ENCODE data around the gene TTLL13.
A peak's percentile ranks its signal among the peaks of the same experiment; 100 is the strongest.
"Not testable (repeated sequence)": the region's sequence is repeated elsewhere in the genome, so short reads cannot be mapped to it uniquely, and the experiment has no call there.

Gene TTLL13

DNA sequence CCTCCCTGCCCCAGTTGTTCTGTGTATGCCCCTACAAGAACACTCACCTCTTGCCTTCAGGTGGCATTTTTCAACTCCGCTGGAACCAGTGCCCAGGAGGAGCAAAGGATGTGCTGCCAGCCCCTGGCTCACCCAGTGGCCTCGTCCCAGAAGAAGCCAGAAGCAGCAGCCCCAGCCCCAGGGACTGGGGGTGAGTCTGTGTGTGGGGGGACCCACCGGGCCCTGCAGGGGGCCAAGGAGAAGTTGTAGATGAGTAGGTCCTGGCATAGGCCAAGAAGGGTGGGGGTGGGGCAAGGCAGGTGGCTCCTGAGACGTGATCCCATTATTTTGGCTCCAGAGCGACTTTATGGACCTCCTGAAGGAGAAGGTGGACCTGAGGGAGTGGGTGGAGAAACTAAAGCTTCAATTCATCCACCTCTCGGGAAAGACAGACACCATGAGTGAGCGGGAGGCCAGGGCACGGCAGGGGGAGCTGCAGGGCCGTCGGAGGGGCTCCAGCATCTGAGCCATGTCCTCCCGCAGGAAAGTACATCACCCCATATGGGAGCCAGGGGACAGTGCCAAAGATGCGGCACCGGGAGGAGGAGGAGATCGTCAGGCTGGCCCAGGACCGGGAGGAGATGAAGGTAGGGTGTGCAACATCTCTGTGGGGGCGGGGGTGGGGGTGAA is 45.4 kb downstream of the TTLL13 start:
- DNase-seq (ENCODE audit: low spot score), result no peak
- in situ Hi-C loops (cut with MboI; ENCODE audit: low sequenced_read_pairs, unreplicated experiment), result no loop called here
- TF ChIP-seq, protein P1, sequence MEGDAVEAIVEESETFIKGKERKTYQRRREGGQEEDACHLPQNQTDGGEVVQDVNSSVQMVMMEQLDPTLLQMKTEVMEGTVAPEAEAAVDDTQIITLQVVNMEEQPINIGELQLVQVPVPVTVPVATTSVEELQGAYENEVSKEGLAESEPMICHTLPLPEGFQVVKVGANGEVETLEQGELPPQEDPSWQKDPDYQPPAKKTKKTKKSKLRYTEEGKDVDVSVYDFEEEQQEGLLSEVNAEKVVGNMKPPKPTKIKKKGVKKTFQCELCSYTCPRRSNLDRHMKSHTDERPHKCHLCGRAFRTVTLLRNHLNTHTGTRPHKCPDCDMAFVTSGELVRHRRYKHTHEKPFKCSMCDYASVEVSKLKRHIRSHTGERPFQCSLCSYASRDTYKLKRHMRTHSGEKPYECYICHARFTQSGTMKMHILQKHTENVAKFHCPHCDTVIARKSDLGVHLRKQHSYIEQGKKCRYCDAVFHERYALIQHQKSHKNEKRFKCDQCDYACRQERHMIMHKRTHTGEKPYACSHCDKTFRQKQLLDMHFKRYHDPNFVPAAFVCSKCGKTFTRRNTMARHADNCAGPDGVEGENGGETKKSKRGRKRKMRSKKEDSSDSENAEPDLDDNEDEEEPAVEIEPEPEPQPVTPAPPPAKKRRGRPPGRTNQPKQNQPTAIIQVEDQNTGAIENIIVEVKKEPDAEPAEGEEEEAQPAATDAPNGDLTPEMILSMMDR (IDR thresholded peaks at IDR 0.05; ENCODE audit: borderline replicate concordance, control extremely low read depth, extremely low read depth, insufficient read depth, missing control alignments), result no peak

DNA sequence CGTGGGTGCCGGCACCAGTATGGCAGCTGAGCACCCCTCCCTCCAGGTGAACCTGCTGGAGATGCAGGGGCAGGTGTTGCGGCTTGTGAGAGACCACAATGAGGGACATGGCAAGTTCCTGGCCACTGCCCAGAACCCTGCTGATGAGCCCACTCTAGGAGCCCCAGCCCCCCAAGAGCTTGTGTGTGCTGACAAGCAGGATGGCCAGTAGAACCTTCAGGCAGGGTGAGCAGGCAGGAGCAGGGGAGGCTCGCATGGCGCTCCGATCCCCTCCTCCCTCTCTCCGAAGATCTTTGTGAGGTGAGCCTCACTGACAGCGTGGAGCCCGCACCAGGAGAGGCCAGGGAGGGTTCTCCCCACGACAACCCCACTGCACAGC is 45.9 kb downstream of the TTLL13 start:
- in situ Hi-C loops (cut with MboI; ENCODE audit: low sequenced_read_pairs, unreplicated experiment), result no loop called here
- DNase-seq (ENCODE audit: low spot score), result no peak
- TF ChIP-seq, protein P1 (IDR thresholded peaks at IDR 0.05; ENCODE audit: borderline replicate concordance, control extremely low read depth, extremely low read depth, insufficient read depth, missing control alignments), result no peak

DNA sequence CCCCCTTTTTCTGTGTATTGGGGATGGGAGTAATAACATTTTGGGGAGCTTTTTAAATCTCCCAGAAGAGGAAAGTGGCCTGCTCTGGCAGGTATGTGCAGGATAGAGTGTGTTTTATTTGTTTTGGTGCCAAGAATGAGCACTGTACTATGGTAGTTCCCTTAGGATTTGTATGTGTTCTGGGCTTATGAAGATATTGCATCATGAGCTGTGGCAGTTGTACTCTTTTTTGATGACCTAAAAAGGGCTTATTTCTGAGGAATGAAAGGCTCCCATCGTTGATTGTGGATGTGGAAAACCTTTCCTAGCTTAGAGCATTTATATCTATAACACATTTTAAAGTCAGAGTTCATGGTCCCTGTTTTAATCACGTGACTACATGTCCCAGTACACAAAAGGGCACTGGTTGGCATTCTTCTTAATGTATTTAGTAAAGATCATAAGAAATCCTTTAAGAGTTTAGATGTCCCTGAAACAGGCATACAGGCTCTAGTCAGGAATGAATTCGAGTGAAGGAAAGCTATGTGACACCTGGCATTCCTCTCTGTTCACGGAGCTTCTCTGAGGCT is 47.0 kb downstream of the TTLL13 start:
- DNase-seq (ENCODE audit: low spot score); in situ Hi-C loops (cut with MboI; ENCODE audit: low sequenced_read_pairs, unreplicated experiment): not testable (repeated sequence)

DNA sequence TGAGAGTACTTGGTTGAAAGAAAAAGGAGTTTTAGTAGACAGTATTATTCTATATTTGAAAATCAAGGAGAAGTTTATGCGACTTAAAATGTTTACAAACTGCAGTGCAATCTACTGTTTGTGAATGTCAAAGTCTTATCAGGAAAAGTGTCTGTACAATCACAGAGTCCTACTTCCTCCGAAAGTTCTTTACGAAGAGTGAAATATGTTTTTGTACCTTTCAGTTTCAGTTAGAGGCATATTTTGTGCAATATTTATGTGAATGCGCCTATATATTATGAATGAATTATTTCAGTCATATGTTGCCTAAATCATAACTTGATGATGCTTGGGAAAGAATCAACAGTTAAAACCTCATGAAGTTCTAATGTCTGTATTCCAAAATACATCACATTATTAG is 47.7 kb downstream of the TTLL13 start:
- in situ Hi-C loops (cut with MboI; ENCODE audit: low sequenced_read_pairs, unreplicated experiment), result no loop called here
- TF ChIP-seq, protein P1 (IDR thresholded peaks at IDR 0.05; ENCODE audit: borderline replicate concordance, control extremely low read depth, extremely low read depth, insufficient read depth, missing control alignments), result no peak
- DNase-seq (ENCODE audit: low spot score), result no peak

DNA sequence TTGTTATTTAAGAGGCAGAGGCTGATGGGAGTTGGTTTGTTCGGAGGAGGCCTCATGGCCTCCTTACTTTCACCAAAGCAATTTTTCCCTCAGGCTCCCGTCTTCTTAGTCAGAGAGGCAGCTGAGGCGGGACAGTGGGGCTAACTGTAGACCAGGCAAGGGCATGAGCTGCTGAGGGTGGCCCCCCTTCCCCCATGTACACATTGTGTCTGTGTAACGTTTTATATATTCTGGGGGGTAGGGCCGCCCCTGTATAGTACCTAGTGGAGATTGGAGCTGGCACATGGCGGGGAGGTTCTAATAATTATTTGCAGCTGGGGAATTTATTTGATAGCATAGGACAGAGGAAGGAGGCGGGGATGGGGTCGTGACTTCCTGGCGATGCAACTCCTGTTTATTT is 51.2 kb downstream of the TTLL13 start:
- no peak for DNase-seq (ENCODE audit: low spot score)
- in situ Hi-C loops (cut with MboI; ENCODE audit: low sequenced_read_pairs, unreplicated experiment), result loop anchor here (25.0 kb wide), 1 partner anchor 587 kb away; the partner anchor contains the start of gene FES
- TF ChIP-seq, protein P1 (IDR thresholded peaks at IDR 0.05; ENCODE audit: borderline replicate concordance, control extremely low read depth, extremely low read depth, insufficient read depth, missing control alignments), result no peak

DNA sequence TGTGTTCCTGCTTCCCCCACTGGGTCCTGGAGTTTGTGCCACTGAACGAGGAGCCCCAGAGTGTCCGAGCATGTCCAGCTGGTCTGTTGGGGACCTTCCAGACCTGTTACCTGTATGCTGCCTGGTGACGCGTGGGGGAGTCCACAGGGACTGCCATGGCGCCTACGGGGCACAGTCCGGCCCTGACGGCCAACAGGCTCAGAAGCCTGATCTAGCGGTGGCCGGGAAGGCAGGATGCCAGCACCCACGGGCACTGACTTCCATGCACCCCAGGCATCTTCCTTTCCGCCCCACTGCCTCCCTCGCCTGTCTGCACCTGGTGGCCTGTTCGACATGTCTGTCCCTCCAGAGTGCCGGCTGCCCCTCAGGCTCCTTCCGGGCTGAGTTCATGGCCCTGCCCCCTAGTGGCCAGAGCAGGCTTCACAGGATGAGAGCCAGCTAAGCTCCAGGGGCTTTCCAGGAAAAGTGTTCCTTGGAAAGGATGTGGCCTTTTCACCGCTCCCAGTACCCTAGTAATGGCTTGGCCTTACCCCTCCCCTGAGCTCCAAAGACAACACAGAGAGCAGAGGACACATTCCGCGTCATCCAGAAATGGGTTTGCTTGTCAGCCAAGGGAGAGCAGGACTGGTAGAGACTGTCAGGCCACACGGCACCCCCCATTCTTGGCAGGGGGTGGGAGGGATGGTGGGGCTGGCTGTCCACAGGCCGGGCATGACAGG is 51.8 kb downstream of the TTLL13 start:
- DNase-seq (ENCODE audit: low spot score), result peak; percentile 62
- TF ChIP-seq, protein P1 (IDR thresholded peaks at IDR 0.05; ENCODE audit: borderline replicate concordance, control extremely low read depth, extremely low read depth, insufficient read depth, missing control alignments), result peak; percentile 61
- in situ Hi-C loops (cut with MboI; ENCODE audit: low sequenced_read_pairs, unreplicated experiment), result loop anchor here (25.0 kb wide), 1 partner anchor 586 kb away; the partner anchor contains the start of gene FES

Data from GM13976 (cell line).